PC-9 (cell line): ENCODE data around the gene SGK2. TPM values are rescaled to one million over a fixed set of nuclear protein-coding genes. Genes with fewer than 3 reads are reported as not detected.

Source experiments
- BruUV-seq: library from RNA; stranded (reverse); fragments of 400-500 nt; replicated peaks from 2 replicates; lab custom pipeline; 2021; lab: Mats Ljungman, UMichigan
- CTCF ChIA-PET: fragments of 300-600 bp; sonication (Branson Sonifier 250); formaldehyde crosslinking; loops from one replicate; lab custom pipeline; 2022; ENCODE audit warnings: antibody characterized with exemption; lab: Charles Lee
- POLR2A ChIA-PET: fragments of 300-600 bp; sonication (Branson Sonifier 250); formaldehyde crosslinking; loops from one replicate; lab custom pipeline; 2022; ENCODE audit warnings: antibody characterized with exemption; ENCODE audit not compliant: unreplicated experiment; lab: Charles Lee
- DNase-seq, 2 experiments: peaks; one replicate each; pipeline versions ENCODE4 v3.0.0 to v3.0.0-alpha.2; 2015 to 2022; ENCODE audit warnings: mixed read lengths in 1 of 2
- H2AFZ ChIP-seq: fragments of 200-600 bp; sonication (generic); 2 replicates; pipeline ENCODE4 v1.8.1; 2017; ENCODE audit warnings: antibody characterized with exemption
- H3F3A ChIP-seq: fragments of 200-600 bp; sonication (generic); 2 replicates; pipeline ENCODE4 v1.8.1; 2017; ENCODE audit warnings: antibody characterized with exemption, mild to moderate bottlenecking, low read depth; ENCODE audit not compliant: insufficient read depth
- H3K27ac ChIP-seq: fragments of 200-600 bp; sonication (generic); 2 replicates; pipeline ENCODE4 v1.6.1; 2016; ENCODE audit warnings: mixed run types
- H3K27me3 ChIP-seq: fragments of 200-600 bp; sonication (generic); 2 replicates; pipeline ENCODE4 v1.6.1; 2016; ENCODE audit warnings: low read depth, mixed run types; ENCODE audit not compliant: insufficient read depth
- H3K36me3 ChIP-seq: fragments of 200-600 bp; sonication (generic); 2 replicates; pipeline ENCODE4 v1.6.1; 2016; ENCODE audit warnings: low read depth, mixed run types
- H3K4me1 ChIP-seq: fragments of 200-600 bp; sonication (generic); replicated peaks from 2 replicates; pipeline ENCODE4 v1.6.1; 2016; ENCODE audit warnings: mixed run types; ENCODE audit not compliant: insufficient read depth
- H3K4me2 ChIP-seq: fragments of 200-600 bp; sonication (generic); 2 replicates; pipeline ENCODE4 v1.6.1; 2017; ENCODE audit warnings: mixed run types
- H3K4me3 ChIP-seq: fragments of 200-600 bp; sonication (generic); 2 replicates; pipeline ENCODE4 v1.6.1; 2016; ENCODE audit warnings: mixed run types
- H3K79me2 ChIP-seq: fragments of 200-600 bp; sonication (generic); 2 replicates; pipeline ENCODE4 v1.6.1; 2017; ENCODE audit warnings: low read depth, mixed run types
- H3K9me2 ChIP-seq: fragments of 200-600 bp; sonication (generic); 2 replicates; pipeline ENCODE4 v1.8.1; 2017; ENCODE audit warnings: mild to moderate bottlenecking; ENCODE audit not compliant: insufficient read depth
- H3K9me3 ChIP-seq: fragments of 200-600 bp; sonication (generic); 2 replicates; pipeline ENCODE4 v1.8.1; 2016; ENCODE audit warnings: low read depth; ENCODE audit not compliant: insufficient read depth
- H4K20me1 ChIP-seq: fragments of 200-600 bp; sonication (generic); 2 replicates; pipeline ENCODE4 v1.8.1; 2017; ENCODE audit not compliant: insufficient read depth
- EZH2 ChIP-seq: fragments of 200-600 bp; sonication (generic); IDR thresholded peaks from 2 replicates; pipeline ENCODE4 v1.8.0; 2017; ENCODE audit warnings: antibody characterized with exemption, low read depth
- intact Hi-C: fragments of 100-400 bp; cut with micrococcal nuclease; formaldehyde crosslinking; loops from one replicate; pipeline ENCODE4 v1.10.0; 2022; ENCODE audit not compliant: unreplicated experiment
- total RNA-seq: library from RNA; stranded (reverse); gene quantifications from 2 replicates; pipeline ENCODE4 v1.2.3, GENCODE V29; 2021
- TF ChIP-seq, protein P1 (sequence below): fragments of 200-600 bp; sonication (generic); conservative IDR thresholded peaks from 2 replicates; pipeline ENCODE4 v1.6.1; 2017; ENCODE audit warnings: mixed run types, antibody characterized with exemption, mild to moderate bottlenecking, moderate library complexity

Gene SGK2
- total RNA-seq, 1 experiment from 2014 or later = 3.1 TPM

DNA sequence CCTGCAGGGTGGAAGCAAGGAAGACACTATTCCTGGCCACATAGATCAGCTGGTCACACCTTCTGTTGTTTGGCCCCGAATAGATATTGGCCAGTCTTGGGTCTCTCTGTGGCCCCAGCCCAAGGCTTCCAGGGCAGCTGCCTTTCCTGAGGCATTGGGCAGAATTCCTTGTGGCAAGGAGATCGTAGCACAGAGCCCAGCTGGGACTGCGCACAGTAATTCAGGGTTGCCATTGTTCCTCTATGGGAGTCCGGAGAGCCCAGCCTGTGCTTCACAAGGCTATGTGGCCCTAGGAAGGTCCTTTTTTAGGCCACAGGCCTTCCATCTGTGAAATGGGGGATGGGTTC lies 6.9 kb downstream of the SGK2 start:
- H3K27ac ChIP-seq = no peak overlapping the region
- no peaks in the 10 kb centered on the region for H3K4me1 ChIP-seq
- H3K79me2 ChIP-seq = no peaks in the 10 kb centered on the region
- POLR2A ChIA-PET = no interaction called here
- no peak overlapping the region for H2AFZ ChIP-seq
- no TSS peak for BruUV-seq
- TF ChIP-seq EZH2 = no peak
- TF ChIP-seq, protein P1, sequence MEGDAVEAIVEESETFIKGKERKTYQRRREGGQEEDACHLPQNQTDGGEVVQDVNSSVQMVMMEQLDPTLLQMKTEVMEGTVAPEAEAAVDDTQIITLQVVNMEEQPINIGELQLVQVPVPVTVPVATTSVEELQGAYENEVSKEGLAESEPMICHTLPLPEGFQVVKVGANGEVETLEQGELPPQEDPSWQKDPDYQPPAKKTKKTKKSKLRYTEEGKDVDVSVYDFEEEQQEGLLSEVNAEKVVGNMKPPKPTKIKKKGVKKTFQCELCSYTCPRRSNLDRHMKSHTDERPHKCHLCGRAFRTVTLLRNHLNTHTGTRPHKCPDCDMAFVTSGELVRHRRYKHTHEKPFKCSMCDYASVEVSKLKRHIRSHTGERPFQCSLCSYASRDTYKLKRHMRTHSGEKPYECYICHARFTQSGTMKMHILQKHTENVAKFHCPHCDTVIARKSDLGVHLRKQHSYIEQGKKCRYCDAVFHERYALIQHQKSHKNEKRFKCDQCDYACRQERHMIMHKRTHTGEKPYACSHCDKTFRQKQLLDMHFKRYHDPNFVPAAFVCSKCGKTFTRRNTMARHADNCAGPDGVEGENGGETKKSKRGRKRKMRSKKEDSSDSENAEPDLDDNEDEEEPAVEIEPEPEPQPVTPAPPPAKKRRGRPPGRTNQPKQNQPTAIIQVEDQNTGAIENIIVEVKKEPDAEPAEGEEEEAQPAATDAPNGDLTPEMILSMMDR = no peak
- no peak for DNase-seq
- CTCF ChIA-PET = no interaction called here
- H3K9me2 ChIP-seq = no peaks in the 10 kb centered on the region
- H3F3A ChIP-seq = no peaks in the 10 kb centered on the region
- H4K20me1 ChIP-seq = no peaks in the 10 kb centered on the region
- no peaks in the 10 kb centered on the region for H3K36me3 ChIP-seq
- intact Hi-C loops = no loop called here
- no peaks in the 10 kb centered on the region for H3K9me3 ChIP-seq
- H3K4me3 ChIP-seq = no peak overlapping the region
- no peak overlapping the region for H3K4me2 ChIP-seq
- H3K27me3 ChIP-seq = no peaks in the 10 kb centered on the region

DNA sequence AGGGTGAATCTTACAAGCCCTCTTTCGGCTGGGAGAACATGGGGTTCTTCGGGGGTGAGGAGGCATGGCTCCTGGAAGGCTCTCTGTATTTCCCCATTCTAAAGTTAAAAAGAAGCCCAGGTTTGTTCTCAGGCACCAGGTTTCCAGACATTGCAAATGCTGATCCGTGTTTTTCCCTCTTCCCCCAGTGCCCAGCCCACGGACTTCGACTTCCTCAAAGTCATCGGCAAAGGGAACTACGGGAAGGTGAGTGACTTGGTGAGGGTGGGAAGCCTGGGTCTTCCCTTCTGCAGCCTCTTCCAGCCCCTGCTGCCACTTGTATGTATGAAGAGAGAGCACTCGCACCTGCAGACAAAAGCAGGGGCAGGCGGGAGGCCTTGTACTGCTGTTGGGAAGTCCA lies 8.7 kb downstream of the SGK2 start:
- no peaks in the 10 kb centered on the region for H3K27me3 ChIP-seq
- H3K79me2 ChIP-seq = no peaks in the 10 kb centered on the region
- ChIA-PET CTCF (no interaction called here), POLR2A (no interaction called here)
- H3K27ac ChIP-seq = no peak overlapping the region
- no peak overlapping the region for H3K4me3 ChIP-seq
- intact Hi-C loops = no loop called here
- TF ChIP-seq, protein P1 = no peak
- no peak for TF ChIP-seq EZH2
- H4K20me1 ChIP-seq = no peaks in the 10 kb centered on the region
- H3K9me2 ChIP-seq = no peaks in the 10 kb centered on the region
- no TSS peak for BruUV-seq
- no peaks in the 10 kb centered on the region for H3K9me3 ChIP-seq
- DNase-seq = no peak
- no peaks in the 10 kb centered on the region for H3F3A ChIP-seq
- no peak overlapping the region for H3K4me2 ChIP-seq
- no peak overlapping the region for H2AFZ ChIP-seq
- H3K36me3 ChIP-seq = no peaks in the 10 kb centered on the region
- H3K4me1 ChIP-seq = no peaks in the 10 kb centered on the region

DNA sequence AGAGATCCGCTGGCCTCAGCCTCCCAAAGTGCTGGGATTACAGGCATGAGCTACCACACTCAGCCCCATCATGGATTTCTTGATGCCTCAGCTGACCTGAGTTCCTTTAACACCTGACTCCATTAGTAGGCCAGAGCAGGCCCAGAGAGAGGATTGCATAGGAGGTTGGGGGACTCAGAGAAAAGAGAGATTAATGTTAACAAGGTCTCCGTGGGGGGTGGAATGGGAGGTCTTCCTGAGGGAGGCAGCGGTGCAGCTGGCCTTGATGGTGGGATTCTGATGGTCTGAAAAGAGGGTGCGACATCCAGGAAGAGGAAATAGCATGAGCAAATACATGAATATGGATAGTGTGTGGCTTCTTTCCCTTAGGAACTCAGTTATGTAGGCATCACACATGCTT lies 9.9 kb downstream of the SGK2 start:
- H3K4me3 ChIP-seq = no peak overlapping the region
- H4K20me1 ChIP-seq = no peaks in the 10 kb centered on the region
- H3K4me1 ChIP-seq = no peaks in the 10 kb centered on the region
- H3K9me2 ChIP-seq = no peaks in the 10 kb centered on the region
- no peaks in the 10 kb centered on the region for H3K27me3 ChIP-seq
- no peak overlapping the region for H3K27ac ChIP-seq
- DNase-seq = no peak
- no peaks in the 10 kb centered on the region for H3F3A ChIP-seq
- ChIA-PET POLR2A (no interaction called here), CTCF (no interaction called here)
- H3K36me3 ChIP-seq = no peaks in the 10 kb centered on the region
- TF ChIP-seq, protein P1 = no peak
- no peak for TF ChIP-seq EZH2
- intact Hi-C loops = no loop called here
- H3K9me3 ChIP-seq = no peaks in the 10 kb centered on the region
- H3K79me2 ChIP-seq = no peaks in the 10 kb centered on the region
- no peak overlapping the region for H3K4me2 ChIP-seq
- BruUV-seq = no TSS peak
- no peak overlapping the region for H2AFZ ChIP-seq
